Smooth muscle cell of trachea (primary cell): ENCODE measurements around the gene ACTR3. TPM values are rescaled to one million over a fixed set of nuclear protein-coding genes. Genes with fewer than 3 reads are reported as not detected.

Source experiments
- total RNA-seq: library from RNA; depleted of rRNA; stranded (reverse); fragments of >200 nt; gene quantifications from 2 replicates; pipeline ENCODE4 v1.2.1, GENCODE V29; 2014

Gene ACTR3
- 219 and 340 TPM in 2 replicates for total RNA-seq

DNA sequence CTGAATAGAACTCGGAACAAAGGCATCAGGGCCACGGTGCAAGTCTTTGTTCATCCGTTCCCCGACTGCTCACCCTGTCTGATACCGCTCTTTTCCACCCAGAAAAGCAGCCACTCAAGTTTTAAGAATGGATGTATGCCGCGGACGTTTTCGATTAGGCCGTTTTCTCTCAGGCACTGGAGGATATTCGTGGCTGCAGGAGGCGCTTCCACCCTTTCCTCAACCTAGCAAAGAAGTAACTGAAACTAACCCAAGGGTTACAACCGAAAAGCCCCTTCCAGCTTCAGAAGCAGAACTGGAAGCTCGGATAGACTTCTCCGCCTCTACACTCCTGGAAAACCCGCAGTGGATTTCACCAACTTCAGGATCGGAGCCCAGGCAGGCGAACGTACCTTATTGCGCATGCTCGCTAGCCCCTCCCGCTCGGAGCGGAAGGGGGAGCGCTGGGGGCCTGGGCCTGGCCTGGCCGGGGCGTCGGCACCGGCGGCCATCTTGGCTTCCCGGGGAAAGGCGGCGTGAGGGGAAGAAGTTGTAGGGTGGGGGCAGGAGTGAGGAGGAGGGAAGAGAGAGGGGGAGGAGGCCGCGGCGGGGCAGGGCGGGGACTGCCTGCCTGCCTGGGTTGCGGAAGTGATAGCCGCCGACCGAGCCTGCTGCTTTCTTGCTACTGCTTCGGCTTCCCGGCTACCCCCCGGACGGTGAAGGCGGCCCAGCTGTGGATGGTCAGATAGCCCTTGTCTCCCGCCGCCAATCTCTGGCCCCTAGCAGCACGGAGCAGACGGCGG lies at the start of gene ACTR3:
Gene ACTR3, plus strand, starts transcription at position 619 of the 782 bp plus-strand sequence. CDS start 191 bp downstream, outside the sequence.

Other genes starting within 250 kb of the ACTR3 start
- gene SLC35F5, start 133.4 kb upstream of the ACTR3 start, total RNA-seq = 144 and 206 TPM in 2 replicates